ENCODE data around the gene MFAP4.

Gene MFAP4

DNA sequence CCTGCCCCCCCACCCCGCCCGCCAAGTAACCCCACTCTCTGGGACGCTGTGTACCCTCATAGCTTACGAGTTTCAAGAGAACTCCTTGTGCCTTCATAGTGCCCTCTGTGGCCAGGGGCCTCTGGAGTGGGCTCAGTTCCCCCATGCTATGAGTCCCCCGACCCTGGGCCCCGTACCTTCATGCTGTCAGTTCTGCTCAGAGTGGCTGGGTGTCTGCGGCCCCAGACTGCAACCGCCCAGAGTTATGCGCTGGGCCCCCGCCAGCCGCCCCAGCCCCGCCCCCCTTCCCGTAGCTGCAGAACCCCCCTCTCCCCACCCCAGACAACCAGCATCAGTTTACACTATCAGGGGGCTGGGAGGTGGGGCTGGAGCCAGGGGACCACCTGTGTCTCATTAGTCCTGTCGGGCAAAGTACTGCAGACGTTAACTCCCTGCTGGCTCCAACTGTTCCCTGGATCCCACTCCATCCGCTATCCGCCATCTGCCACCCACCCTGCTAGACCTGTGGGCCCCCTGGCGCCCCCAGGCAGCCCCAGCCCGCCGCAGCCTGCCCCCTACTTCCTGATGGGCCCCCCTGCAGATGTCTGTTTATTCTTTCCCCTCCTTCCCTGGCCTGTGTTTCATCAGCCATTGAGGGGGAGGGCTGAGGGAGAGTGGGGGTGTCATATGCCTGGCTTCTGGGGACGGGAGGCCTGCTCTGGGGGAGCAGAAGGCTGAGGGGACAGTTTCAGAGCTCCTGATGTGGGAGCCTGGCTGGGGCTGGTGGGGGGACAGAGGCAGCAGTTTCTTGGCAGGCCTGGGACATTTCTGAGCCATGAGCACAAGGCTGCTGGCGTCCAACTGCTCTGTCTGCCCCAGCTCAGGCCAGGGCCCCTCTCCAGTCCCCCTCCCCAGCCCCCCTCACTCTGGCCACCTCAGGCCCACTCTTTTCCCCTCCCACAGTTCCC, at the start of gene MFAP4:
Gene MFAP4, minus strand, starts transcription at position 217 of the 947 bp plus-strand sequence. Its CDS starts 35 bp downstream, at position 182.
- DNase-seq, result no peak

DNA sequence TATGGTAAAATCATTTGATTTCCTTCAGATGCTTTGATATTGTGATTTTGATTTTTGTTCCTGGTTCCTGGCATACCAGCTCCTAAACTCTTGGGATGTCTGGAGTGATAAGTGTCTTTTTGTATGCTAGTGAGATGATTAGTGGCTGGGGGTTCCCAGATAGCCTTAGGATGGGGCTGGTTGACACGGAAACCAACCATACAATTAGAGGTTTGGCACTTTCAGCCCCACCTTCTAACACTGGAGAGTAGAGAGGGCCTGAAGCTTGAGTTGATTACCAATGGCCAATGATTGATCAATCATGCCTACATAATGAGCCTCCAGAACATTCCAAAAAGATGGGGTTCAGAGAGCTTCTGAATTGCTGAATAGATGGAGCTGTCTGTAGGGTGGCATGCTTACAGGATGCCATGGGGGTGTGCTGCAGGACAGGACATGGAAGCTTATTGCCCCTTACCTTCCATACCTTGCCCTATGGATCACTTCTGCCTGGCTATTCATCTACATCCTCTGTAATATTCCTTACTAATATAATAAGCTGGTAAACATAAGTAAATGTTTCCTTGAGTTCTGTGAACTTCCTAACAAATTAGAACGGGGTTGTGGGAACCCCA, 46.8 kb upstream of the MFAP4 start:
- DNase-seq, result no peak

DNA sequence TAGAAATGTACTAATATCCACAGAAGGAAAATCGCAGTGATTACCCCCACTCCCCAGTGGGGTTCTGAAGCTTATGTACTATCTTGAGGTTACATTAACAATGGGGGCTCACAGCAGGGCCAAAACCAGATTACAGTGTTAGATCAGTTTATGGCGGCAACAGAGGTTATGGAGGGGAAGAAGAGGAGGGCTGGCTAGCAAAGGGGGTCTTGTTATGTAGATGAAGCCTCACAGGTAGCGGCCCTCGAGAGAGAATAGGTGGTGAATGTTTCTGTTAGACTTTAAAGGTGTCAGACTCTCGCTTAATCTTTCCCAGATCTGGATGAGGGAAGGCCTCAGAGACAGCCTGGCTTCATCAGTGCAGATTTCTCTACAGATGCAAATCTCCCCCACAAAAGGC, 46.3 kb upstream of the MFAP4 start:
- DNase-seq, result no peak

DNA sequence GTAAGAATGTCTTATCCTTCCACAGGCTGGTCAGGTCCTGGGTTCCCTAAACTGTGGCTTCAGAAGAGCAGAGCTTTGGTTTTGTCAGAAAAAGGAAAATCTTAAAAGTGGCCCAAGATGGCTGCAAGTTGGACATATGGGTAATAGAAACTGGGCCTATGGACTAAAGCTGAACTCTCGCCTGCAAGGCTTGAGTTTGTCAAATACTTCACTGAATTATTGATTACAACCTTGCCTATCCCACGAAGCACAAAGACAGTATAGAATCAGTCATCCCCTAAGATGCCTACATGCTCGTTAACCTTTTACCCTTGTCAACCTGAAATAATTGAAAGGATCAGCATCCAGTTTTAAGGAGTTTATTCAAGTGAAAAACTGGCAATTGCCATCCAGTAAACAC, 44.7 kb upstream of the MFAP4 start:
- DNase-seq, result no peak

DNA sequence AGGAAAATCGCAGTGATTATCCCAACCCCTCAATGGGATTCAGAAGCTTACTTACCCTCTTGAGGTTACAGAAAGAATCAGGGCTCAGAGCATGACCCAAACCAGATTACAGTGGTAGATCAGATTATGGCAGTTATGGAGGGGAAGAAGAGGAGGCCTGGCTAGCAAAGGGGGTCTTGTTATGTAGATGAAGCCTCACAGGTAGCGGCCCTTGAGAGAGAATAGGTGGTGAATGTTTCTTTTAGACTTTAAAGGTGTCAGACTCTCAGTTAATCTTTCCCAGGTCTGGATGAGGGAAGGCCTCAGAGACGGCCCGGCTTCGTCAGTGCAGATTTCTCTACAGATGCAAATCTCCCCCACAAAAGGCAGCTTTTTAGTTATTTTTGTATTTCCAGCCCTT, 39.6 kb upstream of the MFAP4 start:
- DNase-seq, result no peak

DNA sequence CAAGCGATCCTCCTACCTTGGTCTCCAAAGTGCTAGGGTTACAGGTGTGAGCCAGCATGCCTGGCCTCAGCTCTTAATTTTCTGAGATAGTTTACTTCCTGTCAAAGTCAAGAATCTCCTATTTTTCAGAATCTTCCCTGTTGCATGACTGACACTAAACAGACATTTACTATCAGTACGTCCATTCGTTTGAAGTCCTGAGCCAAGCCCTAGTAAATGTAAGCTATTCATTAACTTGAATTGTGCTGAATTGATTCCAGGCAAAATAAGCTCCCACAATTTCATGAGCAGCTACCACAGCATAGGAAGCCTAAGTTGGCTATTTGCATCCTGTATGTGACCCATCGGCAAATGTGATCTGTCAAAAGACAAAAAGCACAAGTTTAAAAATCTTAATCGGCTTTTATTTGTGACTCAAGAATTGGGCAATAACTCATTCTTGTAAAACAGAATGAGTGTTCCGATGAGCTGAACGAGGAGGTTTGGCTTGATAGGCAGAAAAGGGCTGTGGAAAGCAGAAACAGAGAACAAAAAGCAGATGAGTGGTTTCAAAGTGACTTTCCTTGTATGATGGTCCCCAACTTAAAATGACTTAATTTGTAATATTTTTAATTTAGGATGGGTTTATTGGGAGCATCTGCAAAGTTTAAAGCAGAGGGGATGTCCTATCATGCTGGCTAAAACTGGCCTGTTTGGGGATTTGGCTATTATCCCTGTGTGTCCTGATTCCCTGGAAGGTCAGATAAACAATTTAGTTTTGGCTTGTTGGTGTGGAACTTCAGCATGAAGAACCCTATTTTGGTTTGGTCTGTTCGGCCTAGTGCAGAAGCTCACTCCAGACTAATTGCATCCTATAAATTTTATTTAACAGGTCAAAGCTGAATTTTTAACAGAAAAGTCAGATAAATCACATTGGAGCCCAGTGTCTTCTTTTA, 38.2 kb upstream of the MFAP4 start:
- DNase-seq, result no peak

GRCh38 chr17:19421926-19422325, 34.9 kb upstream of the MFAP4 start:
- no peak for DNase-seq

DNA sequence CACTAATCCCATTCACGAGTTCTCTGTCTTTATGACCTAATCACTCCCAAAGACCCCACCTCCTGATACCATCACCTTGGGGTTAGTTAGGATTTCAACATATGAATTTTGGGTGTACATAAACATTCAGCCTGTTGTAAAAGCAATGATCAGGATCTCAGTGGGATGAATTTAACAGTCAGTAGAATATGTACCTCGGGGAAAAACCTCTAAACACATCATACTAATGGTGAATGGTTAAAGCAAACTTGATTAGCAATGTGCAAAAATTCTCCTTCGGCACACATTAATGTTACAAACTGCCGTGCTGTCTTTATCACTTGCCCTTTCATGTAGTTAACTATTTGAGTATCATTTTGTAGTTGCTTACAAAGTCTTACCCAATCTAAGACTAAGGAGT, 34.2 kb upstream of the MFAP4 start:
- no peak for DNase-seq

GRCh38 chr17:19418251-19418992, 31.4 kb upstream of the MFAP4 start:
- DNase-seq, result peak; percentile 16

DNA sequence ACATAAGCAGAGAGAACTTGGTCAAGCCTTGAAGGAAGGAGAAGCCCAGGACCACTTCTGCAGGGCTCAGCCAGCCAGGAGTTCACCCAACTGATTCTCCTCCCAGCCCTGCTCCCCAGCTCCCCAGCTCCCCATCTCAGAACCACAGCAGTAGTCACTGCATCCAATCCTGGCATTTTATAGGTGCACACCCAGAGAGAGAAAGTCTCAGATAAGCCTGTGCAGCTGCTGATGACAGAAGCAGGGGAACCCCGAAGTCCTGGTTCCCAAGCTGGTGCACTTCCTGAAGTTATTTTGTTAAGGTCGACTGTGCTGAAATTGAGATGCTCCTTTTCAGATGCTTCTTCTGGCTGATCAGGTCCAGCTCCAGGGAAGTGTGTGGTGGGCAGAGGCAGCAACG, 30.6 kb upstream of the MFAP4 start:
- DNase-seq, result no peak

GRCh38 chr17:19415806-19416775, 29.1 kb upstream of the MFAP4 start:
- DNase-seq, result no peak

GRCh38 chr17:19415311-19415710, 28.3 kb upstream of the MFAP4 start:
- DNase-seq, result no peak

- DNase-seq, result no peak
Measured at GRCh38 chr17:19414396-19415280, 27.6 kb upstream of the MFAP4 start.

DNA sequence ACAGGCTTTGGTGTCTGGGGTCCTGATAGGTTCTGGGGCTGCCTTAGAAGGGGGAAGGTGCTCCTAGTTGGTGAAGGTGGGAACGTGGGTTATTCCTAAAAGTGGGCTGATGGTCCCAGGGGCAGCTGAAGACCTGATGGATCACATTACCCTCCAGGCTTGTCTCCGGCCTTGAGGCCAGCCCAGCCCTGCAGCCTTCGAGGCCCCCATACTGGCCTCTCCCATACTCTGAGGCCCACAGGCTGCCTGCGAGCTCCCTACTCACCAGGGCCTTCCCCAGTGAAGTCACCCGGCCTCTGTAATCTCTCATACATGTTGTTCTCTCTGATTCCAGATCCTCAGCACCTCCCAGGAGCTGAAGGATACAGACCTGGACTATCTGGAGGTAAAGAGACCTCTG, 26.8 kb upstream of the MFAP4 start:
- DNase-seq, result no peak

GRCh38 chr17:19412984-19413383, 26.0 kb upstream of the MFAP4 start:
- DNase-seq, result no peak

DNA sequence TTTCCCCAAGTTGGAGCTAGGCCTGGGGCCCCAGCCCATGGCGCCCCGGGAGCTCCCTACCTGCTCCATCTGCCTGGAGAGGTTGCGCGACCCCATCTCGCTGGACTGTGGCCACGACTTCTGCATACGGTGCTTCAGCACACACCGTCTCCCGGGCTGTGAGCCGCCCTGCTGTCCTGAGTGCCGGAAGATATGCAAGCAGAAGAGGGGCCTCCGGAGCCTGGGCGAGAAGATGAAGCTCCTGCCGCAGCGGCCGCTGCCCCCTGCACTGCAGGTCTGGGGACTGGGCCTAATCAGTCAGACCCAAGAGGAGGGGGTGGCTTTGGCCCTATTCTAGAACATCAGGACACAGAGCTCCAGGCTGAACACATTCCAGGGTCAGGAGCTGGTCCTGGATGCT, 25.5 kb upstream of the MFAP4 start:
- DNase-seq, result no peak

DNA sequence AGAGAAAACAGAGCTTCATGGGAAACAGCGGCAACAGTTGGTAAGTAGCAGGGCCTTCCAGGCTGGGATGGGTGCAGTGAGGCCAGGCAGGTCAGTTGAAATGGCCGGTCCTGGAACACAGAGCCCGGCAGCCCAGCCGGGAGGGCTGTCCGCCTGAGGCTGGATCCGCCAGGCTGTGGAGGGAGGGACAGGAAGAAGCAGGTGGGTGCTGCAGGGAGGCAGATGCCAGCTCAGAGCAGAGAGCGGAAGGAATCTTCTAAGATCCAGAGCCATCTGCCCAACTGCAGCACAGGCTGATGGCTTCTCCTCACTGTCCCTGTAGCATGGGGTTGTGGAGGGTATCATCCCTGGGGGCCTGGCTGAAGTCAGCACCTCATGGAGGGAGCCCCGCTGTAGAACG, 24.6 kb upstream of the MFAP4 start:
- DNase-seq, result no peak

DNA sequence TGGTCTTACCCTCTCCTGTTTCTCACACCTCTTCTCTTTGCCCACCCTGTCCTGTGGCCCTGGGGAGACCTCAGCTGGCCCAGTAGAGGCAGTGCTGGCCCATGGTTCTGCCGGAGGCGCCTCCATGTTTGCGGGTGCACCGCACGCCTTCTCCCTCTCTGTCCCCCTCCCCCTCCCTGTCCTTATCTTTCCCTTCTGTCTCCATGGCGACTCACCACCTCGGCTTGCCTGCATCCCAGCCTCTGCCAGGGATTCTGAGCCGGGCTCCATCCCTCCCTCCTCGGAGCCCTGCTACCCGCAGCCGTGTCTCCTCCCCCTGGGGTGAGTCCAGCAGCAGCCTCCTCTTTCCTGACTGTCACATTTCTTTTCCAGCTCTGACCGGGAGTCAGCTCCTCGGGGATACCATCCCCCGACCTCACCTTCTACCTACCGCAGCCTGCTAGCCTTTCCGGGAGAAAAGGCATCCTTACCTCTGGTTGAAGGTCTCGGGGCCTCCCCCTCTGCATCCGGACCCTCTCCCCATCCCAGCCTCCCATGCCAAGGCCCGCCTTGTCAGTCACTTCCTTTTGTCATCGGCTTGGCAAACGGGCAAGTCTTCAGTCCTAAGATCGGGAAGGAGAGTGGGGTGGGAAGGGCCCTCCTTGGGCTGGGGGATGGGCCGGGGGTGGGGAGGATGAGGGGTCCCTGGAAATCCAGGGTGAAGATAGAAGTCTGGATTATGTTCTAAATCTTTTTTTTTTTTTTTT, 24.1 kb upstream of the MFAP4 start, which contains the start of gene RNF112:
Gene RNF112, plus strand, starts transcription at position 358 of the 746 bp plus-strand sequence. Its CDS starts 177 bp downstream, at position 535.
- no peak for DNase-seq

DNA sequence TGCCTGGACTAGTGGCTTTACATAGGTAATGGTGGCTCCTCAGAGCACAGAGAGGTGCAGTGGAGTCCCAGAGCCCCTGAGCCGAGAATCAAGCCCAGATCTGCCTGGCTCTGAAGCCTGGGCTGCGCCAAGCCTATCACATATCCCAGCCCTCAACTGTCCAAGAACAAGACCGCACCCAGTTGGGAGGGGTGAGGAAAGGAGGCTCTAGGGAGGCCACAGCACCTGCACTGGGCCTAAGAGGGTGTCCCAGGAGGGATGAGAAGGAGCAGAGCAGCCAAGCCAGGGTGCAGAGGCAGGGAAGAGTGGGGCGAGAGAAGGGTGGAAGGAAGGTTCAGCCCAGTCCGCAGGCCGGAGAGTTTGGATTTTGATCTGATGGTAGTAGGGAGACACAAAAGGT, 23.1 kb upstream of the MFAP4 start:
- no peak for DNase-seq
